GM19468 (cell line): ENCODE measurements around the gene PBX2.
"Not testable (repeated sequence)": the region's sequence is repeated elsewhere in the genome, so short reads cannot be mapped to it uniquely, and the experiment has no call there.

ENCODE experiments used
- ATAC-seq: cut with Tn5 transposase; IDR thresholded peaks from one replicate; pipeline ENCODE4 v1.9.1; 2021; ENCODE audit warnings: mild to moderate bottlenecking, moderate library complexity, moderate number of reproducible peaks; ENCODE audit not compliant: unreplicated experiment; ENCODE audit errors: extremely low read depth

The PBX2 gene

DNA sequence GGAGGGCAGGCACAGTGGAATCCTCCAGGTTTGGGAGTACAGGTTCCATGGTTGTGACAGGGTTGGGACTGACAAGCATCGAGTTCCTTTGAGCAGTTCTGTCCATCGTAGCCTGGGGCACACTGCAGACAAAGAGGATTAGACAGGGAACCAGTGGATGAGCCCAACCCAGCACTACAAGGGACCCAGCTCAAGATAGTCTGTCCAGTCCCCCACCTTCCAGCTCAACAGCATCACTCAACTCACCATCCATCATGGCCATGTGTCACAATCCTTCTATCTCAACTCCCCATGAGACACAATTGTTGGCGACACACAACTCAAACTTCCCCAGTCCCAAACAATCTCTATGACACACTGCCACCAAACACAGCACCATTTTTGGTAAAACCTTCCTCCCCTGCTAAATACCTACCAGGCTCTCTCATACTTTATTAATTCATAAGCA lies 14.3 kb upstream of the PBX2 start:
- no peak for ATAC-seq

DNA sequence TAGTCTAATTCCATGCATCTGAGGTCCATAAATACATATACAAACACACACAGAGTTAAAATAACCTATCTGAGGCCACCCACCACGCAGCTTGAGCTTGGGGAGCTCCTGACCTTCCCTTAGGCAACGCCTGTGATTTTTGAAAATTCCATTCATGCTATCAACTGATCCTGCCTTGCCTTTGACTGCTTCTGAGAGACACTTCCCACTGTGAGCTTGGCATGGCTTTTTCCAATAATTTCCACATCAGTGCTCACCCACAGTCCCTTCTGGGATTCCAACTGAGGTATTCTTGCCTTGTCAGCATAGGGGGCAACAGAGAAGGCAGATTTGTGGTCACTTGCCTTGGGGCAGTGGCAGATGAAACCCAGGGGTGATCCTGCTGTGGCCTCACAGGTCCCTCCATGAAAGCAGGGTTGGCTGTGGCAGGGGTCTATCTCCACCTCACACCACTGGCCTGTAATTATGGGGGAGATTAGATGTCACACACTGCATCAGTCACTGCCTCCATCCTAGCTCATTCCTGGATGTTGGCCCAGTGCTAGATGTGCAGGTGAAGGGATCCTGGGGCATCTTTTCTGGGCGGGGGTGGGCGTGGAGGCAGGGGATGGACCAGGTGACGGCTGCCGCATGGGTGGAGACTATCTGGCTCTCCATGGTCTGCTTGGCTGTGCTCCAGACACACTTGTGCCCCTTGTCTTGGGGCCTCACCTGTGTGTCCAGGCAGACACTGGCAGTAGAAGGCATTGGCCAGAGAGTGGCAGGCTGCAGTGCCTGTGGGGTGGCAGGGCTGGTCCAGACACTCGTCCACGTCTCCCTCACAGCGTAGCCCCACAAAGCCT lies 13.6 kb upstream of the PBX2 start:
- no peak for ATAC-seq

DNA sequence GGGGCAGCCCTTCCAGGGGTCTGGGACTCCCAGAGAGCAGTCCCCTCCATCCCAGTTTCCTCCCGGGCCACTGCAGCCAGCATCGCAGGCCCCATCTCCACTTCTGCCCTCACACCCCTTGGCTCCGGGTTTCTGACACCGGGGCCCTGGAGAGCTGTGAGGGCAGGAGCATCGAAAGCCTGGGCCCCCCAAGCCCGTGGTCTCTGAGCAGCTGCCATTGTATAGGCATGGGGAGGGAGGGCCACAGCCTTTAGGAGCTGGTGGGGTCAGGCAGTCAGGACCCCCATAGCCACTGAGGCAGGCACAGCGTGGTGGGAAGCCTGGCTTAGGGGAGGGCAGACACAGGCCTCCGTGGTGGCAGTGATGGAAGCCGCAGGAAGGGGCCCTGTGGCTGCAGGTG lies 12.2 kb upstream of the PBX2 start:
- ATAC-seq, result no peak

DNA sequence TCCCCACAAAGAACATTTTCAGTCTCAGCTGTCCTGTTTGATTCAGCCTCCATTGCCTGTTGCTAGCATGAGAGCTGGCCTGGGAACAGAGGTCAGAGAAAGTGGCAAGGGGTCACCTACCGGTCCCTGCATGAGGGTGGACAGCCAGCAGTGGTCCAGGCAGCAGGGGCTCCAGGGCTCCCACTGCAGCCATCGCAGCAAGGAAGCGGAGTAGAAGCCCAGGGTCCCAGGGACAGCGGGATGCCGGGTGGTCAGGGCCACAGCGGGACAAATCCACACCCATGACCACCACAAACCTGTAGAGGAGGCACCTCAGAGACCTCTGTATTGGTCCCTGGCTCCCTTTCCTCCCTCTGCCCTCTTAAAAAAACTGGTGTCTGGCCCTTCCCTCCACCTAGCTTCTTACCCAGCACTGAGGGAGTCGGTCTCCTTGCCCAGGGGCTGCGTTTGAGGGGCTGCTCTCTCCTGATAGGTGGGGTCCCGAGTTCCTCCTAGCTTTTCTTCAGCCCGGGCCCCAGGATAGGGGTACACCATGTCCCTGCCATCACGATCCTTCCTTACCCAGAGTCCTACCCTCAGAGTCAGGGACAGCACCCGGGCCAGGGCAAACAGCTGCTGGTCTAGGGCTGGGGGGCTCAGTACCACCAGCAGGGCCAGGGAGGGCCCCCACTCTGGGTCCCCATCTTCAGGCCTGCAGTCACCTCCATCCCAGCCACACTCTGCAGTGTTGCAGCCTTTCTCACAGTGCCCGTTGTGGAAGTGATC lies 10.9 kb upstream of the PBX2 start:
- no peak for ATAC-seq

DNA sequence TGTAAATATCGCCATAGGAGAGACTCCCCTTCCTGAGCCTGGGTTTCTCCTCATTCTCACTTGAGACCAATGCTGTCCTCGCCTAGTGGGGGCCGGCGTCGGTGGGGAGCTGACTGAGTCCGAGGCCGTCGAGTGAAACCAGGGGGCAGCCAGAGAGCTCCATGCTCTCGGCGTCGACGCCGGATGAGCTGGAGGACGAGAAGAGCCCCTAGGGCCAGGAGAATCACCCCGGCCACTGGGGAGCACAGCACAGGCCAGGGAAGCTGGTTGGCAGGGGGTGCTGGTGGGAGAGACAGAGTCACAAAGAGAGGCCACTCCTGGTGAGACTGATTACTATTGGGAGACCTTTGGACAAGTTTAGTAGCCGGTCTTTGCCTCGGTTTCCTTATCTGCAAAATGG lies 8.9 kb upstream of the PBX2 start:
- ATAC-seq, result no peak

DNA sequence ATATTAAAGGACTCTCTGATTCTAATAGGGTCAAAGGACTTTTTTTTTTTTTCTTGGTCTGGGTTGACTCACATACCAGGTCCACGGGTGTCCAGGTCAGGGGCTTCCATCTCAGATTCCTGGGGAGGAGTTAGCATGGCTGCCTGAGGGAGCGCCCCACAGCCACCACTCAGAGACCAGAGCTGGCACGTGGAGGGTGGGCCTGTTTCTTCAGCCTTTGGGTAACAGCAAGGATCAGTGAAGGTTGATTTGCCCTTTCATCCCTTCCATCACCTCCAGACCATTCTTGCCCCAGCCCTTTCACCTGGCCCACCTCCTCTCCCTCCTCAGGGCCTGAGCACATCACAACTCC lies 8.3 kb upstream of the PBX2 start:
- ATAC-seq, result no peak

DNA sequence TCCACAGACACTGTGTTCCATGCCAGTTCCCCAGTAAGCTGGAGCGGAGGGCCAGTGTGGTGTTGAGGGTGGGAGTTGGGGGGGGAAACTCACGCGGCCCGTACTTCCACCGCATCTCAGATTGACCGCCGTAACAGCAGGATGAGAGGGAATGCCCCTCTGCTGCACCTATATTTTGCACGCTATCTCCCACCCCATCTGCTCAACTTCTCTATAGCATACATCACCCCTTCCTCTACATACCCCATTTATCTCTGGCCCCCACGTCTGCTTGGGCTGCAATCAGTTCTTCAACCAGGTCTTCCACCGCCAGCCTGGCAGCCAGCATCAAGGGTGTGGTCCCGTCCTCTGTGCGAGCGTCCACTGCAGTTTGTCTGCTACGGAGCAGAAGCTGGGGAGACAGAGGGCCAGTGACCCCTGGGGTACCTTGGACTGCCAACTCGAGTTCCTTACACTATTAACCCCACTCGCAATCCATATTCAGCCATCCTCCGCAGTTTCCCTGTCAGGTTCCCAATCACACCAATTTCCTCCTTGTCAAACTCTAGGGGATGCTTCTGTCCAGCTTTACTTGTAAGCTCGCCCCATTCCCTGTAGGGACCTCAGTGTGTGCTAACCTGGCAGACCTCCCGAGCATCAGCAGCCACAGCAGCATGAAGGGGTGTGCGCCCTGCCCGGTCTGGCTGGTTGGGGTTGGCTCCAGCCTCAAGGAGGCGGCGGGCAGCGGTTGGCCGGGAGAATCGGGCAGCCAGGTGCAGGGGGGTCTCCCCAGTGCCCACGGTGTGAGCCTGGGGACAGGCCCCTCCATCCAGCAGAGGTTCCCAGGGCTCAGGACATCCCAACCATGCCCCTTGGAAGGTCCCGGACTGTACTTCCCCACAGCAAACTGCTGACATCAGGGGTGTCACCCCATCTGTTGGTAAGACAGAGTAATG lies 6.9 kb upstream of the PBX2 start:
- no peak for ATAC-seq

DNA sequence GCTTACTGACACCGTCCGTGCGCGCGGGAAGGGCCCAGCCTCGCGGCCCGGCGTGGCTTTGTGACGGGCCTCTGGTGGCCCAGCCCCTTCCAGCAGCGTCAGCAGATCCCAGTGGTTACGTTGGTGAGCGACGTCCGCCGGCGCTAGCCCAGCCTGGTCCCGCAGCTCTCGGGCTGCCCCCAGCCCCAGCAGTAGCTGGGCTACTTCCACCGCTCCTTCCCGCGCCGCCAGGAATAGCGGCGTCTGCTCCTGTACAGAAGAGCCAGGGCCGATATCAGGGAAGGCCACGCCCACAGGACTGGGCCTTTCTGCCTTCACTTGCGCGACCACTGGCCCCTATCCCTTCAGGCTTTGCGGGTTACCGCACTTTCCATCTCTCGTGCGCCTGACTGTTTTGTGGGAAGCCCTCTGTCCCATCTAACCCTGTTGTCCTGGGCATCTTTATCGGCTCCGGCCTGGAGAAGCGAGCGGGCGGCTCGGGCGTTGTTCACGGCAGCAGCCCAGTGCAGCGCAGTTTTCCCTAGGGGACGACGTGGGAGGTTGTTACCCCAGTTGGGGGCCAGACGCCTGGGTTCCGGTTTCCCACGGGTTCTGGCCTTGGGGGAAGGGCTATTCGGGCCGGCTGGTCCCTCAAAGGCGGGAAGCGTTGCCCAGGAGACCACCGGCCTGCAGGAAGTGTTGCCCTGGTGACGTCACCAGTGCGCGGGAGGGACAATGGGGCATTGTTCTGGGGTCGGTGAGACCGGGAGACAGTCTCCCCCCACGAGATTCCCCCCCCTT lies 6.1 kb upstream of the PBX2 start:
- no peak for ATAC-seq

DNA sequence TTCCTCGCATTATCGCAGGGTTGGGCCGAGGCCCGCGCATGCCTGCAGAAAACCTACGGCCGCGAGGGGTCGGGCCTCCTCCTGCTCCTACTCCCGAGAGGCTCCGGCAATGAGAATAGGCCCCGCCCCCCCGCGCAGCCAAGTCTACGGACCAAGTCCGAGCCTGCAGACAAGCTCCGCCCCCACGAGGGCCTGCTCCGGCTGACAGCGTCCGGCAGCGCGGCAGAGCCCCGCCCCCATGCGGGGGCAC lies 5.6 kb upstream of the PBX2 start:
- ATAC-seq, result peak; percentile 85

DNA sequence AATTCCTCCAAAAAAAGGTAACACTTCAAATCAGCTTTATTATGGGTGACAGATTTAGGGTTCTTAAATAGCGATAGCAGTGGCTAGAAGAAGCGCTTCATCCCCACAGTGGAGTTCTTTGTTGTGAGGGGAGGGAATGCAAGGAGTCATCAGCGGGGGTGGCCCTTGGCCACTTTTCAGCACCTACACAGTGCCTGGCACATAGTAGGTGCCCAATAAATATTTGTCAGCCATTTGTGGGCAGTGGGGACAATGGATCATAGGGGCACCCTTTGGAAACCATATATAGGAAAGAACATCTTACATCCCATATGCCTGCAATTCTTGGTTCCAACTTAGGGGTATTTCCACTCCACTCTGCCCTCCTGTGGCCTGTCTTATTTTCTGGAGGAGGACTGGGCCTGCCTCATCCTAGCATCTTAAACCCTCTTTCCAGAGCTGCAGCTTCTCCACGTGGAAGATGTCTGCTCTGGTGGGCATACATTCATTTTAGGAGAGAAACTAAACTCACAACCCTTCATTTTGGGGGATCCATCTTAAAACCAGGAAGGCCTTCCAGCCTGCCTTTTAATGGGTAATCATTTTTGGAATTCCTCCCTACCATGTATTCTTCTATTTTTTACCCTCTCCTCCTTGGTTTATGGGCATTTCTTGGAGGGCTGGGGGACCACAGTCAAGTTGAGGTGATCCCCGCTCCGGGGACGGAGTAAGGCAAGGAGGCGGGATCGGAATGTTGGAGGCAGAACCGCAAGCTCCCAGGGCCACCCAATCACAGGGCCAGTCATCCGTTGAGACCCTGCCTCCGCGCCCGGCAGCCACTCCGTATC lies 5.0 kb upstream of the PBX2 start:
- ATAC-seq, result no peak

DNA sequence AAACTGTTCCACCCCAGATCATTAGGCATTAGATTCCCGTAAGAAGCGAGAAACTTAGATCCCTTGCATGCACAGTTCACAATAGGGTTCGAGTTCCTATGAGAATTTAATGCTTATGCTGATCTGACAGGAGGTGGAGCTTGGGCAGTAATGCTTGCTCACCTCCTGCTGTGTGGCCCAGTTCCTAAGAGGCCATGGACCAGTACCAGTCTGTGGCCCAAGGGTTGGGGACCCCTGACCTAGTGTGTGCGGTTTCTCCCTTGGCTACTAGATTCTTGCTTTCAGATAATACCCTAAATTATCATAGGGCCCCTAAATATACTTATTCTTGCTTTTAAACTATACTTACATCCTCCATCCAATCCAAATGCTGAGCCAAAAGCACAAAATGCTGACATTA lies 4.4 kb upstream of the PBX2 start:
- ATAC-seq, result no peak

DNA sequence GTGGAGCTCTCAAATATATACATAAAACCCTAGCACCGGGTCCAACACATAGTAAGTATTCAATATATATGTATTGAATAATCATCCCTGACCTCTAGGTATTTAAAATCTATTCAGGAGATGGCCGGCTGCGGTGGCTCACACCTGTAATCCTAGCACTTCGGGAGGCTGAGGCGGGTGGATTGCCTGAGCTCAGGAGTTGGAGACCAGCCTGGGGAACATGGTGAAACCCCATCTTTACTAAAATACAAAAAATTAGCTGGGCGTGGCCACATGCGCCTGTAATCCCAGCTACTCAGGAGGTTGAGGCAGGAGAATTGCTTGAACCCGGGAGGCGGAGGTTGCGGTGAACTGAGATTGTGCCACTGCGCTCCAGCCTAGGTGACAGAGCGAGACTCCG lies 3.1 kb upstream of the PBX2 start:
- not testable (repeated sequence) for ATAC-seq

DNA sequence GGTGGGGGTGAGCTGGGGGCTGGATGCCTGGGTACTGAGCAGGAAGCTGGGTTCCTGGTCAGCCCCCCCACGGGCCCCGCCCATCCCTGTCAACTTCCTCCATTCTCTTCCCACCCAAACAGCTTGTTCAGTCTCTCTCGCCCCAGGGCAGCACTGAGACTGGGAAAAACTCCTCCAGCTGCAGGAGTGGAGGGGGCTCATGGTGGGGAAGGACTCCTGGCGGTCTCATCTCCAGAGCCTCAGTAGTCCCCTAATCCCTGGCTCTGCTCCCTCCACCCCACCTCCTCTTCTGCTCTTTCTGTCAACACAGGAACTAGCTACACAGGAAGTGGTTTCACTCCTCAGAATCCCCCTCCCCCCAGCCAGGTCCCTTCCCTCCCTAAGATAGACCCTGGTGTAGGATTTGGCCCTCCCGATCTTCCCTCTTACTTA lies 2.6 kb upstream of the PBX2 start, which contains the start of gene GPSM3:
GPSM3 (minus strand) TSS at position 36 of the 432 bp plus-strand sequence. CDS start 130 bp downstream, outside the sequence.
- ATAC-seq, result no peak

DNA sequence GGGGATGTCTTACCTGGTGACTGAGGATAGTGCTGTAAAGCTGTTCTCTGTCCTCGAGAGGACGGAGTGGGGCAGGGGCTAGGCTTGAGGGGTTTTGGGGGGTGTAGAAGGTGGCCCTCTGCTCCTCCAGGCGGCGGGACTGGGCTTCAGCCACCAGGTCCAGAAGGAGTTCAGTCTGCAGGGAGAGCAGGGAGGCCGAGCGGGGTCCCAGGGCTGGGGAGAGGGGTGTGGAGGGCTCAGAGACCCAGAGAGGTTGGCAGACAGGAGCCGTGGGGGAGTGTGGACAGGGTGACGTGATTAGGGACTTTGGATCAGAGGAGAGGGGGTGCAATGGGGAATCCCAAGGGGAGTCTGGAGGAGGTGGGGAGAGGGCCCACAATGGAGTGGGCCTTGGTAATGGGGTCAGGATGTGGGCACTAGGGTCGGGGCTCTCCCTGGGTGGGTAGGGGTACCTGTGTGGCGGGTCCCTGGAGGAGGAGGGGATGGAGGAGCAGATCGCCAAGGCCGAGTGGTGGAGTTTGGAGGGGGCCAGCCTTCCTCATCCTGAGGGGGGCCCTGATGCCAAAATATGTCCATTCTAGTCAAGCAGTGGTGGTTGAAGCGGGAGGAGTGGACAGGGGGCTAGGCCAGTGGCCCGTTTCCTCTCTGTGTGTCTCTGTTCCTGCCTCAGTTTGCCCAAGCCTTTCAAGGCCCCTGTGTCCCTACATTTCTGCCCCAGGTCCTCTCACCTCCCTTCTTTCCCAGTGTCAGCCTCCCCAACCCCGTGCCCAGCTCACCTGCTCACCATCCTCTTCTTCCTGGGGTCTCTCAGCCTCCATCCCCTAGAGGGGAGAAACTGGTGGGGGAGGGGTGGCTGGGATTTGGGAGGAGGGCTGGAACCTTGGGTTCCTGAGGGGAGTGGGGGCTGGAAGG lies 1.9 kb upstream of the PBX2 start:
- no peak for ATAC-seq

DNA sequence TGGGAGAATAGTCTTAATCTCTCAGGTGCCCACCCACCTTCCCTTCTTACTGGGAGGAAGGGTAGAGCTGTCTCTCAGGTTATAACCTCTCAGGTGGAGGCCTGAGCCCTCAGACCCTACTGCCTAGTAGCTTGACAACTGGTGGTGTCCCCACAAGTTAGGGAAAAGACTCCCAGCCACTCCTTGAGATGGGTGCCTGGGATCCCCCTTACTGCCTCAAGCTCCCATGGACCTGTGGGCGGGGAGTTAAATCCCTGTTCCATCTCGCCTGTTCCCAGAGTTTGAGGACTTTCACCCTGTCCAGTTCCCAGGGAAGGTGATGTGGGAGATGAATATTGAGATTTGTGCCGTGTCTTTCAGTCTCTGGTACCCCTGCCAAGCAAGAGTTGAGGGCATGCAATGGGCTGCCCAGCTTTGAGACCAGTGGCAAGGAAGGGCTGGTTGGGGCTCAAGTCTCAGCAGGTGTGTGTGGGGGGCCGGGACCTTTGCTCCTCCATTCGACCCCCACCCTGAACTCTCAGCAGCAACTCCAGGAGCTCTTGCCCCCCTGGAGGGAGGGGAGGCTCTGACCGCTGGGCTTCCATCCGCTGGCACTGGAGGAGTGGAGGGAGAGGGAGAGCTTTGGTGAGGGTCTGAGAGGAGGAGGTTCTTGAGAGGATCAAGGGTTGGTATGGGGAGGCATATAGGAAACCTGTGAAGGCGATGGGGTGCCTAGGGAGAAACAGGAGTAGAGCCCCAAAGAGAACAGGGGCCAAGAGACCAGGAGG lies 1.1 kb upstream of the PBX2 start:
- ATAC-seq, result no peak

DNA sequence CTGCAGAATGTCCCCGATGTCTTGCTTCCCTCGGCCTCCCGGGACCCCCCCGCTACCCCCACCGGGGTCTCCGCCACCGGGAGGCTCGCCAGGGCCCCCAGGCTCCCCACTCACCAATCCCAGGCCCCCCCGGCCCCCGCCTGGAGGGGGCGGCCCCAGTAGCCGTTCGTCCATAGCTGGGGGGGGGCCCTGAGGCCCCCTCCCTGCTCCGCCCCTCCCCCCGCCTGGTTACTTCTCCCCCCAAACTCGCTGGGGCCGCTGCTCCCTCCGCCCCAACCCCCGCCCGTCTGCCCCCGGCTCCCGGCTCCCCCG lies 304 bp downstream of the PBX2 start:
- ATAC-seq, result no peak

DNA sequence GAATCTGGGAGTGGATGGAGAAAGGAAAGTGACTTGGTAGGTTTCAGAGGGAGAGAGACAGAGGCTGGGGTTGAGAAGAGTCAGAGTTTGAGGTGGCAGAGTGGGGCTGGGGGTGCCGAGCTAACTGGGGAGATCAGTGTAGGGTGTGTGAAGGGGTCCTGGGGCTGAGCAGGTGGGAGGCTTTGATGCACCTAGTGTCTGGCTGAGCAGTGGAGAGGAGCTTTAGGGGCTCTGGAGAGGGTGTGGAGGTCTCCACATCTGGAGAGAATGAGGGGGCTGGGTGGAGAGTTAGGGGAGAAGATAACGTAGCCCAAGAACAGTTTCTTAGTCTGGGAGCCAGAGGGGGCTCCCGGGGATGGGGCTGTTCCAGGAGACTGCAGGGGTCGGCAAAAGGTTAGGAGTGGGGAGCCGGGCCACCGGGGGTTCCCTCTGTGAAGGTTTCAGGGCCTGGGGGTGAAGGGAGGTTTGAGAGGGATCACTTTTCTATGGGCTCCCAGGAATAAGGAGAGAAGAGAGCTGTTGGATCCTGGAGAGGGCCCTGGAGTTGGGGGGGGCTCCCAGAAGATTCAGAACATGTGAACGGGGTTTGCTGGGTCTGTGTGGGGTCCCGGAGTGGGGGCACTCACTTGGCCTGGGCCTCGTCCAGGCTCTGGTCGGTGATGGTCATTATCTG lies 797 bp downstream of the PBX2 start:
- no peak for ATAC-seq
